ENCODE data around the gene ROR1.

GRCh38 chr1:64000021-64000420 lies 226.2 kb downstream of the ROR1 start:
- TF ChIP-seq, protein P1, sequence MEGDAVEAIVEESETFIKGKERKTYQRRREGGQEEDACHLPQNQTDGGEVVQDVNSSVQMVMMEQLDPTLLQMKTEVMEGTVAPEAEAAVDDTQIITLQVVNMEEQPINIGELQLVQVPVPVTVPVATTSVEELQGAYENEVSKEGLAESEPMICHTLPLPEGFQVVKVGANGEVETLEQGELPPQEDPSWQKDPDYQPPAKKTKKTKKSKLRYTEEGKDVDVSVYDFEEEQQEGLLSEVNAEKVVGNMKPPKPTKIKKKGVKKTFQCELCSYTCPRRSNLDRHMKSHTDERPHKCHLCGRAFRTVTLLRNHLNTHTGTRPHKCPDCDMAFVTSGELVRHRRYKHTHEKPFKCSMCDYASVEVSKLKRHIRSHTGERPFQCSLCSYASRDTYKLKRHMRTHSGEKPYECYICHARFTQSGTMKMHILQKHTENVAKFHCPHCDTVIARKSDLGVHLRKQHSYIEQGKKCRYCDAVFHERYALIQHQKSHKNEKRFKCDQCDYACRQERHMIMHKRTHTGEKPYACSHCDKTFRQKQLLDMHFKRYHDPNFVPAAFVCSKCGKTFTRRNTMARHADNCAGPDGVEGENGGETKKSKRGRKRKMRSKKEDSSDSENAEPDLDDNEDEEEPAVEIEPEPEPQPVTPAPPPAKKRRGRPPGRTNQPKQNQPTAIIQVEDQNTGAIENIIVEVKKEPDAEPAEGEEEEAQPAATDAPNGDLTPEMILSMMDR (IDR thresholded peaks at IDR 0.05) = no peak
- TF ChIP-seq POLR2A (IDR thresholded peaks at IDR 0.05; ENCODE audit: low read depth) (no peak), POLR2AphosphoS5 (IDR thresholded peaks at IDR 0.05) (no peak), EP300 (IDR thresholded peaks at IDR 0.05) (no peak)
